NCI-H2029 (cell line): ENCODE data around the gene THAP6.
"Not testable (repeated sequence)": the region's sequence is repeated elsewhere in the genome, so short reads cannot be mapped to it uniquely, and the experiment has no call there.

Source experiments
- DNase-seq: peaks from one replicate; lab custom pipeline; 2025; lab: John Stamatoyannopoulos, UW

Gene THAP6

DNA sequence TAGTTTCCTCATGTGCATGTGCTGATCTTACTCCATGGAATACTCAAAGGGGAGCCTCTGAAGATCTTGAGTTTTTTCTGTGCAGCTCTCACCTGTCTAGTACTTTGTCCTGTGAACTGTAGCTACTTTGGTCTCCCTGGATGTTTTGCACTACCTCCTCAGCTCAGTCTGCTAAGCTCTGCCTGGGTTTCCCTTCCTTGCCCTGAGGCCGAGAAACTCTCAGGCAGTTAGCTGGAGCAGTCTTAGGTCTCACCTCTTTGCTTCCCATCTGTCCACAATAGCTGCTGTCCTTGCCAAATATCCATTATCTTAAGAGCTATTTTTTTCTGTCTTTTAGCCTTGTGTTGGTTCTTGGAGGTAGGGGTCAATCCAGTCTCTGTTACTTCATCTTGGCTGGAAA lies 11.6 kb downstream of the THAP6 start:
- no peak for DNase-seq

- DNase-seq: no peak
Observed at GRCh38 chr4:75527482-75527881, 13.2 kb downstream of the THAP6 start.

DNA sequence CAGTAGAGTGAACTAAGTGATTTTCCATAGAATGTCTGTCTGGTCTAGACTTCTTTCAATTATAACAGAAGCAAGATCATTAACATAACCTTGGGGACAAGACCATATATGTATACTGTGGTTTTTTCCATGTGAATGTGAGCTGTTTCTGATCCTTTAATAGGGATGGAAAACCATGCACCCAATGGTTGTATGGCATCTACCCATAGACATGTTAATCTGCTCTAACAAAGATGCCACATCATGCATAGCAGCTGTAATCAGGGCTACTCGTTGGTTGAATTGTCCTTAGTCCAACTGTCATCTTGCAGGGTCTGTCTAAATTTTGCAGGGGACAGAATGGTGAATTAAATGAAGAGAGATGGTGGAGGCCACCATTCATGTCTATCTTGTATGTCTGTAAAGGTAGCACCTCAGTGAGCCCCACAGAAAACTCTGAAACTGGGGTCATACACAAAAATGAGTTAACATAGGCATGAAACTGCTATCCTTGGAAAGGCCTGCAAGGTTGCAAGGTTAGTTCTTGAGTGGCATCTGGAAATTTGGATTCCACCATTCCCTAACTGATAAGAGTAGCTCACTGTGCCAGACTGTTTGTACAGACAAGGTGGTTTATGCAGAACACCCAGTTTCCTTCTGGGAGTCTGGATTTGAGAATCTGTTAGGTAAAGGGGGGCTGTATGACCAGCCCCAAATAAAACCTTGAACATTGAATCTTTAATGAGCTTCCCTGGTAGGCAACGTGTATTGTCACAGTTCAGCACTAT lies 16.5 kb downstream of the THAP6 start:
- DNase-seq: no peak

DNA sequence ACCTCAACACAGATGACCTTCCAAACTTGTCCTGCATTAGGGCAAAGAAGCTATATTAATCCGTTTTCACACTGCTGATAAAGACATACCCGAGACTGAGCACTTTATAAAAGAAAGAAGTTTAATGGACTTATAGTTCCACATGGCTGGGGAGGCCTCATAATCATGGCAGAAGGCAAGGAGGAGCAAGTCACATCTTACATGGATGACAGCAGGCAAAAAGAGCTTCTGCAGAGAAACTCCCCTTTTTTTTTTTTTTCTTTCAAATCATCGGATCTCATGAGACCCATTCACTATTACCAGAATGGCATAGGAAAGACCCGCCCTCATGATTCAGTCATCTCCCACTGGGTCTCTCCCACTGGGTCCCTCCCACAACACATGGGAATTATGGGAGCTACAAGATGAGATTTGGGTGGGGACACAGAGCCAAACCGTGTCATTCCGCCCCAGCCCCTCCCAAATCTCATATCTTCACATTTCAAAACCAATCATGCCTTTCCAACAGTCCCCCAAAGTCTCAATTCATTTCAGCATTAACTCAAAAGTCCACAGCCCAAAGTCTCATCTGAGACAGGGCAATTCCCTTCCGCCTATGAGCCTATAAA lies 17.4 kb downstream of the THAP6 start:
- DNase-seq: not testable (repeated sequence)

- not testable (repeated sequence) for DNase-seq
Observed at GRCh38 chr4:75533339-75533887, 19.1 kb downstream of the THAP6 start.

GRCh38 chr4:75533926-75534325 lies 19.7 kb downstream of the THAP6 start:
- DNase-seq: not testable (repeated sequence)

- not testable (repeated sequence) for DNase-seq
Observed at GRCh38 chr4:75537308-75537707, 23.0 kb downstream of the THAP6 start.

GRCh38 chr4:75542824-75543223 lies 28.6 kb downstream of the THAP6 start:
- DNase-seq: no peak

GRCh38 chr4:75544220-75544619 lies 29.9 kb downstream of the THAP6 start:
- DNase-seq: not testable (repeated sequence)

DNA sequence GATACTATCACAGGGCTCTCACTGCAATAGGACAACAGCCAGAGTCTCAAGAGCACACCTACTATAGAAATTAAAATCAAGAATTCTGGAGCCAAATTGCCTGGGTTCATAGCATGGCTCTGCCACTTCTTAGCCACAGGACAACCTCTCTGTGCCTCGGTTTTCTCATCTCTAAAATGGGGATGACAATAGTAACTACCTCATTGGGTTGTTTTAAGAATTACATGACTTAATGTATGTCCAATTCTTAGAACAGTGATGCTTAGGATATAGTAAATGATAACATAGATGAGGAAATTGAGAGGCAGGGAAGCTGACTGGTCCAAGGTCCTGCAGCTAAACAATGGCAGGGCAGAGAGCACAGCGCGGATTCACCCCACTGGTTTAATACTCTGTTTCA lies 30.6 kb downstream of the THAP6 start:
- no peak for DNase-seq

- DNase-seq: no peak
Observed at GRCh38 chr4:75545526-75545925, 31.3 kb downstream of the THAP6 start.

GRCh38 chr4:75547647-75548387 lies 33.5 kb downstream of the THAP6 start:
- DNase-seq: peak; percentile 6

- DNase-seq: no peak
Observed at GRCh38 chr4:75549019-75549418, 34.7 kb downstream of the THAP6 start.

DNA sequence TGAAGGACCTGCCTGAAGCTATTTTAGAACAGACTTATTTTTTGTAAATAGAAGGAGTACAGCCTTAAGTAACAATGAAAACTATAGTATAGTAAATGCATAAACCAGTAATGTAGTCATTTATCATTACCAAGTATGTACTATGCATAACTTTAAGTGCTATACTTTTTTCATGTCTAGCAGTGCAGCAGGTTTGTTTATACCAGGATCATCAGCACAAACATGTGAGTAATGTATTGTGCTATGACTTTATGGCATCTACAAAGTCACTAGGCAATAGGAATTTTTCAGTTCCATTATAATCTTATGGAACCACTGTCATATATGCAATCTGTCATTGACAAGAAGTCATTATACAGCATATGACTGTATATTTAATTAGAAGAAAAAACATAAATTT lies 38.2 kb downstream of the THAP6 start:
- no peak for DNase-seq

DNA sequence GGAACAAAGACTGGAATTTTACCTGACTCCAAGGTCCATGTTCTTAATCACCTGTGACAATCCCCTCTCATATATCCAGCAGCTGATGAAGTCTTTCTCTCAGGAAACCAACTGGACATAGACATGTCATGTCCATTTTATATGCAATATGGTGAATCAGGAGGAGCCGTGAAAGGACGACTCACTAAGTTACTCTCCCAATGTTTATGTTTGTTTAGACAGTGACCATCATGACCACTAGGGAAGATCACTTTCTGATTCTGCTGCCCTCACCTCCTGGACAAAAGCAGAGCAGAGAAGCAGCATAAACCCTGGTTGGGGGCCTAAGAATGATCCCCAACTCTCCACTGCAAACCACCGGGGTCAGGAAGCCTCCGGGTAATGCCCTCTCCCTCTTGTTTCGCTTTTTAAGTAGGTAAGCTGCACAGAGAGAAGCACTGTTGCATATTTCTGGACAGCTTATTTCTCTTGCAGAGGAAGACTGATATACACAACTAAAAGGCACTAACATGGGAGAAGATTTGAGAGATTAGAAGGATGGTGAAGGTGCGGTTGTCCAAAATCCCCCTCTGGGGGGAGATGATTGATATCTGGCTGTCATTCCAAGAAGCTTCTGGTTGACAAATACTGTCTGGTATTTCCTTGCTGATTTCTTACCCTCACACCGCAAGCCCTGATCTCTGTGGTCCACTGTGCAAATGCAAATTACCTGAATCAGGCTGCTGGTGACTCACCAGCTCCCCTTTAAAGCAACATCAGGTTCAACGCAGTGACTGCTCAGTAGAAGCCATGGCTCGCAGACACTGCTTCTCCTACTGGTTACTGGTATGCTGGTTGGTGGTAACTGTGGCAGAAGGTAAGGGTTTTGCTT lies 41.3 kb downstream of the THAP6 start, which contains the start of gene ODAPH:
ODAPH (plus strand) TSS at position 773 of the 871 bp plus-strand sequence; CDS start at position 790, 17 bp downstream.
- no peak for DNase-seq

- DNase-seq: no peak
Observed at GRCh38 chr4:75557696-75558095, 43.4 kb downstream of the THAP6 start.

GRCh38 chr4:75561789-75562188 lies 47.5 kb downstream of the THAP6 start:
- DNase-seq: no peak

- DNase-seq: no peak
Observed at GRCh38 chr4:75564023-75564422, 49.8 kb downstream of the THAP6 start.

DNA sequence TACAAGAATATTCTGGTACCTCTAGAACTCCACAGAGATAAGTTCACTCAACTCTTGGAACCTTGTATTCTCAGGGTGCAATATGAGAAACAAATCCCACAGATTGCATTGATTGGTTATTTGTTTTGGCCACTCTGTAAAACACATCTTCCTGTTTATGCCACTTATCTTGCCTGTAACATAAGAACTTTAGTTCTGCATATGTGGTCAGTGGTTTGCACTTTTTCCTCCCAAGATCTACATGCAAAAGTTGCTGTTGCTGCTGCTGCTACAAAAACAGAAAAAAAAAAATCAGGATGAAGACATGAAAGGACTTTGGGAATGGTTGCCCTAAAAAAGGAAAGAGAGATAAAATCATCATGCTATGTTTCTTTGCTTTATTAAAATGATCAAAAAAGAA lies 51.2 kb downstream of the THAP6 start:
- no peak for DNase-seq

DNA sequence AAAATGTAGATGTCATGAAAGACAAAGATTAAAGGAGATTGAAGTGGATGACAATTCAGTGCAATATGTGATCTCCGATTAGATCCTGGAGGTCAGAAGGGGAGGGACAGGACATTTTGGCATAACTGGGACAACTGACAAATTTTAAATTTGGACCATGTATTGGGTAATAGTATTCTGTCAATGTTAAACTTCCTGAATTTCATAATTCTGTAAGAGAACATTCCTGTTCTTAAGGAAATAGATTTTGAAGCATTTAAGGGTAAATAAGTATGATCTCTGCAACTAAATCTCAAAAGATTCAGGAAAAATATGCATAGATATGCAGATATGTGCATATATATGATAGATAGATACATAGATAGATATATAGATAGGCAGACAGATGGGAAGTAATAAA lies 52.6 kb downstream of the THAP6 start:
- no peak for DNase-seq

DNA sequence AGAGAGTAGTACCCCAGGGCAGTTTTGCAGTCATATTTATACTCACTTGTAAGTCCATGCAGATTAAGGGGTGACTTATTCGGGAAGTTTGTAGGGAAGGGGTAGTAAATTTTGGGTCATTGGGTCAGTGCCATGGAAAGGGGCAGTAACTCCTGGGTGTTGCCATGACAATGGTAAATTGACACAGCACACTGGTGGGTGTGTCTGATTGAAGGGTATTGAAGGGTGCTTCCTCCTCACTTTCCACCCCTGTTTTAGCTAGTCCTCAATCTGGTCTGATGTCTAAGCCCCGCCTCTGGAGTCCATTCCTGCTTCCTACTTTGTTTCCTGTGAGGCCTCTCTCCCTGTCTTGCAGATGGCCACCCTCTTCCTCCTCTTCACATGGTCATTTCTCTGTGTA lies 53.5 kb downstream of the THAP6 start:
- no peak for DNase-seq
